DMS153 treated with DMSO at 0.1 percent for 48 hours (cell line): ENCODE data around the gene SHC4.
A peak's percentile ranks its signal among the peaks of the same experiment; 100 is the strongest.
"Not testable (repeated sequence)": the region's sequence is repeated elsewhere in the genome, so short reads cannot be mapped to it uniquely, and the experiment has no call there.

Source experiments
- DNase-seq: peaks from one replicate; lab custom pipeline; 2025; ENCODE audit not compliant: unreplicated experiment; lab: John Stamatoyannopoulos, UW

Gene SHC4

GRCh38 chr15:48800811-48801455, 162.8 kb downstream of the SHC4 start:
- DNase-seq, result peak; percentile 8

- DNase-seq, result no peak
Observed at GRCh38 chr15:48800245-48800644, 163.5 kb downstream of the SHC4 start.

- peak; percentile 11 for DNase-seq
Observed at GRCh38 chr15:48798319-48798718, 165.4 kb downstream of the SHC4 start.

- no peak for DNase-seq
Observed at GRCh38 chr15:48796930-48797329, 166.8 kb downstream of the SHC4 start.

GRCh38 chr15:48796521-48796920, 167.2 kb downstream of the SHC4 start:
- DNase-seq, result no peak

- DNase-seq, result no peak
Observed at GRCh38 chr15:48795901-48796300, 167.8 kb downstream of the SHC4 start.

GRCh38 chr15:48794697-48795134, 169.0 kb downstream of the SHC4 start:
- no peak for DNase-seq

GRCh38 chr15:48792408-48792807, 171.3 kb downstream of the SHC4 start:
- DNase-seq, result no peak

GRCh38 chr15:48790466-48791115, 173.1 kb downstream of the SHC4 start:
- DNase-seq, result not testable (repeated sequence)

- no peak for DNase-seq
Observed at GRCh38 chr15:48785712-48786111, 178.0 kb downstream of the SHC4 start.

GRCh38 chr15:48785195-48785594, 178.5 kb downstream of the SHC4 start:
- DNase-seq, result no peak

GRCh38 chr15:48784756-48785155, 179.0 kb downstream of the SHC4 start:
- no peak for DNase-seq

GRCh38 chr15:48782911-48783310, 180.8 kb downstream of the SHC4 start:
- DNase-seq, result no peak

- no peak for DNase-seq
Observed at GRCh38 chr15:48781481-48782081, 182.1 kb downstream of the SHC4 start.

GRCh38 chr15:48781017-48781416, 182.7 kb downstream of the SHC4 start:
- DNase-seq, result no peak

- DNase-seq, result no peak
Observed at GRCh38 chr15:48778331-48778730, 185.4 kb downstream of the SHC4 start.

GRCh38 chr15:48777645-48778330, 185.9 kb downstream of the SHC4 start:
- DNase-seq, result no peak

- DNase-seq, result no peak
Observed at GRCh38 chr15:48775546-48775945, 188.2 kb downstream of the SHC4 start.

- DNase-seq, result no peak
Observed at GRCh38 chr15:48774484-48774883, 189.2 kb downstream of the SHC4 start.
